HG02852 (cell line): ENCODE measurements around the gene ADCY2.
"Not testable (repeated sequence)": the region's sequence is repeated elsewhere in the genome, so short reads cannot be mapped to it uniquely, and the experiment has no call there.

Experiments used
- ATAC-seq: cut with Tn5 transposase; IDR thresholded peaks from one replicate; pipeline ENCODE4 v1.9.1; 2021; ENCODE audit warnings: mild to moderate bottlenecking, moderate library complexity; ENCODE audit not compliant: unreplicated experiment

The ADCY2 gene

DNA sequence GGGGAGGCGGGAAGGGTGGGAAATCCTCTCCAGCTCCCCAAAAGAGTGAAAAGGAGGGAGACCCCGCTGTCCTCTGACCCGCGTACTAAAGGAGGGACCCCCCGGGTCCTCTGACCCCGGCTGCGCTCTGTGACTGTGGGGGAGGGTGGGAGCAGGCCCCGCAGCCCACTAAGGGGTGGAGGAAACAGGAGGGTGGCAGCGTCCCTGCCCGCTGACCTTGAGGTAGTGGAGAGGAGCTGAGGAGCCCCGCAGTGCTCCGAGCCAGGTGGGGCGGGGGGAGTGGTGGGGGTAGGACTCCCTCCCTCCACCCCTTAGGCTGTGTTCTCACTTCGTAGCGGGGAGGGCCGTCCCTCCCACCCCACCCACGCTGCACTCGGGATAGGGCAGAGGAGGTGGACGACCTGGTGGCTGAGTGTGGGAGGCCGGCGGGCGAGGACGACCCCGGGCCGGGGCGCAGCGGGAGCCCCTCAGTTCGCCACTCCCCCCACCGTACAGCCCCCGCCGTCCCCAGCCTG, 449 bp upstream of the ADCY2 start:
- ATAC-seq, result no peak

DNA sequence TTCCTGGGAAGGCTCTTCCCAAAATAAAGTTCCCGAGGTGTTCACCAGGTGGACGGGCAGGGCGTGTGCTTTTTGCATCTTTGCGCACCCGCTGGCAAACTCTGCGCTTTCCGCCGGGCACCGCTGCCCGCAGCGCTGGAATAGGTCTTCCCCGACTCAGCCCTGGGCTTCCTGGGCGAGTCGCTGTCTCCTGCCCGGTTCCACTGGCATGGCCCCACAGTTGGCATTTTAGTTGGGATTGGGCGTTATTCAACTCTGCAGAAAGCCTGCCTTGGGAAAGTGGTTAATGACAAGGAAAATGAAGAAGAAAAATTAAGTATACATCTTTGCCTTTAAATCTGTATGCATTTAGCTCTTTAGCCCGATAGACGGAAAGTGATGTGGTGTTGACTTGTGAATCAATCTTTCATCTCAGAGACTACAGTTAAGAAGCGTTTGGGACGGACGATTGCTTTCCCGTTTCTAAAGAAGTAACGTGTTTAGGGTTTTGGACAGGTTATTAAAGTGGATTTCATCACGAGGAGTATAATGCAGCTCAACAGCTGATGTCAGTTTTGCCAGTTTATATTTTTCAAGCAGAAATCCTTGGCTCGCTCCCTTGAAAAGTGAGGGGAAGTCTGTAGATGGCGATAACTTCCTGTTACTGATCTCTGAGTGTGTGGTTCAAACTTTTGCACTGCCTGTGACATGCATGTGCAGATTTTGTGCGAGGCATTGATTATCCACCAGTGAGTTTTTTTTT, 946 bp downstream of the ADCY2 start:
- ATAC-seq, result no peak

DNA sequence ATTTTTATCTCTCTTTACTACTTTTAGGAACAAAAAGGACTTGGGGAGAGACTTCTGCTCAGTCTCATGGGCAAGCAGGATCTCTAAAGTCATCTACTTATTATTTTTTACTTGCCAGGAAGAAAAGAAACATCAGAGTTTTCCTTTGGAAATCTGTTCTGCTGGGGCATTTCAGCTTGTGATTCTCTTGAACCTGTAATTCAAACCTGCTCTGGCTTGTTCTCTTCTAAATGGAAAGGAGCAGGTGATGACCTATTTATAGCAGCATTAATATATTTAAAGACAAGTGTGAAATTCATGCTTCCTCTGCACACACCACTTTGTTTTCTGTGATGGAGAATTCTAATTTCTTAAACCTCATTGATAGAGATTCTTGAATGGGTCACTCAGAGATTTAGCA, 2.0 kb downstream of the ADCY2 start:
- ATAC-seq, result no peak

DNA sequence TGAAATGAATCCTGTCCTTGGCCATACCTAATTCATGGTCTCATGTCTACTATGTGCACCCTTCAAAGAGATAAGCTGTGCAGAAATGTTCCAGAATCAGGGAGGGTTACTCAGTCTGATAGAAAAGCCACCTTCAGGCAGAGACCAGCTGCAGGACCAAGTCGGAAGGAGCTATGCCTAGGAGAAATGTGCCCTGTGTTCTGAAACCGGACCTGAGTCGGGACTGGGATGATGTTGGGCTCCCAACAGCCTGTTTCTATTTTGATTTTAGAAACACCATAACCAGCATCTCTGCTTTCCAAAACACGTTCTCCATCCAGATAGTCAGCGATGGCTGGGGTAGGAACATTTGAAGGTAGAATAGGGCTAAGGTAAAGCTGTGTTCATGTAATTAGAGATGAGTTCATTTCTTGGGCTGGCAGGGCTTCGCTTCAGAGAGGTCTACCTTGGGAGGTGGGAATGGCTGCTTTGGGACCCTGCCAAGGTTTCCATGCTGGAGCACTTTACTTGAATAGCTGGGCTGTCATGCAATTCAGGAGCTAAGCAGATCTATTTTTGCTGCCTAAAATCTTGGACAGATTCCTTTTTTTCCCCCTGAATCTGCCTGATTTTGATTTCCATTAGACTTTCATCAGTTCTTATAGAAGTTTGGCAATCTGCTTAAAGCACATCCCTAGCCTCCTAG, 2.8 kb downstream of the ADCY2 start:
- ATAC-seq, result no peak

DNA sequence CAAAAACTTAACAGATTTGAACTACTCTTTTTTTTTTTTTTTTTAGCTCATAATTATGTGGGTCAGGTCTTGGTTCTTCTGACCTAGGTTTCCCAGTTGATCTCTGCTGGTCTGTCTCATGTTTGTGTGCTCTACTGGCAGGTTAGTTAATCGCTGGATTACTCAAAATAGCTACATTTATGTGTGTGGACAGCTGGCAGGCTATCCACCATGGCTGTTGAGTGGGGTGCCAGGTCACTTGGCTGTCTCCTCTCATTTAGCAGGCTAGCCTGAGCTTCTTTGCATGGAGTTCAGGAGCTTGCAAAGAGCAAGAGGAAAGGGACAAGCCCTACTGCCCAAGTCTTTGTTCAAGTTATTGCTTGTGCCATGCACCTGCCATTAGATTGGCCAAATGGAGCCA, 9.3 kb downstream of the ADCY2 start:
- ATAC-seq, result no peak

DNA sequence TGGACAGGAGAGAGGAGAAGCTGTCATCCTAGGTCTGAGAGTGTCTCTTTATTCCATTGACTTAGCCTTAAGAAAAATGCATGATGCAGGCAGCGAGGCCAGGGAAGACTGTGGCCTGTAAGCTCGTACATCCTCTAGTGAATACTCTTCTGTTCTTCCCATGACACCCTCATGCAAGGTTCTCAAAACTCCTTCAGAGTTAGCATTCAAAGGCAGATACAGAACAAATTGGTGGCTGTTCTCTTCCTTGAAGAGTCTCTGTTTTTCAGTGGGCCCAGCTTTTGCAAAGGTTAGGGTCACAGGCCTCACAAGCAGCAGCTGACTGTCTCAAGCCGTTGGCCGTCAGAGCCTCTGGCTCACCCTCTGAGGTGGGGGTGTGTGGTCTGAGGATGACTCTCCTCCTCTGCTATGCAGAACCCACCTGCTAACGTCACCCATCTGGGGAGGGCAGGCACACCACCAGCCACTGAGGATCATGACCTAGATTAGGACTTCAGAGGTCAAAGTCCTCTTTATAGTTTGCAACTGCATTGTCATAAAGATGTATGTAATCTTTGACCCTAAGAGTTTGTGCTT, 15.1 kb downstream of the ADCY2 start:
- no peak for ATAC-seq

DNA sequence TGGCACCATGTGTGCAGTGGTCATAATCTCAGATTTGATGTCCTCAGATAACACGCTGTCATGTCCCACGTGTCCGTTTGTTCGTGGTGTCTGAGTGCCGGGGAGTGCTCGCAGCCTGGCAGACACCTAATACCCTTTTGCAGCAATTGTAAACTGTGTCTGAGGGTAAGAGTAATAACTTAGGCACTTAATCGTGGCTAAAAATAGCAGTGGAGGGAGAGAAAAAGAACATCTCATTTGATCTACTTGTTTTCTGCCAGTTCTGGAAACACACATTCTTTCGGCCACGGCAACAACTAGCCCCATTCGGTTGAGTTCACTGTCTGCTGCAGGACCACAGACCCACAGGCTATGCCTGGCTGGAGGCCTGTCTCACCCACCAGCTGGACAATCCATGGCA, 16.5 kb downstream of the ADCY2 start:
- ATAC-seq, result no peak

DNA sequence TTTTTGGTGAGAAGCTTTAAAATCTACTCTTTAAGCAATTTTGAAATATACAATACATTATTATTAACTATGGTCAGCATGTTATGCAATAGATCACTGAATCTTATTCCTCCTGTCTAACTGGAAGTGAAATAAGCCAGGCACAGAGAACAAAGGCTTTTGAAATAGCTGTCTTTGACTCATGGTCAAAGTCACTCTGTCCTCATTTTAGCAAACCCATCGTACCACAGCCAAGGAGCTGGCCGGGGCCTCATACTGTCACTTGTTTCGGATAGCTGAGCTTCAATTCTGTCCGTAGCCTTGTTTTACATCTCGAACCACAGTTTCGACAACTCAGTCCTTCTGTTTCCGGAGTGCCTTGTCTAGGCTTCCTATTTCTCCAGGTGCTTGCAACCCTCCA, 19.2 kb downstream of the ADCY2 start:
- ATAC-seq, result no peak

DNA sequence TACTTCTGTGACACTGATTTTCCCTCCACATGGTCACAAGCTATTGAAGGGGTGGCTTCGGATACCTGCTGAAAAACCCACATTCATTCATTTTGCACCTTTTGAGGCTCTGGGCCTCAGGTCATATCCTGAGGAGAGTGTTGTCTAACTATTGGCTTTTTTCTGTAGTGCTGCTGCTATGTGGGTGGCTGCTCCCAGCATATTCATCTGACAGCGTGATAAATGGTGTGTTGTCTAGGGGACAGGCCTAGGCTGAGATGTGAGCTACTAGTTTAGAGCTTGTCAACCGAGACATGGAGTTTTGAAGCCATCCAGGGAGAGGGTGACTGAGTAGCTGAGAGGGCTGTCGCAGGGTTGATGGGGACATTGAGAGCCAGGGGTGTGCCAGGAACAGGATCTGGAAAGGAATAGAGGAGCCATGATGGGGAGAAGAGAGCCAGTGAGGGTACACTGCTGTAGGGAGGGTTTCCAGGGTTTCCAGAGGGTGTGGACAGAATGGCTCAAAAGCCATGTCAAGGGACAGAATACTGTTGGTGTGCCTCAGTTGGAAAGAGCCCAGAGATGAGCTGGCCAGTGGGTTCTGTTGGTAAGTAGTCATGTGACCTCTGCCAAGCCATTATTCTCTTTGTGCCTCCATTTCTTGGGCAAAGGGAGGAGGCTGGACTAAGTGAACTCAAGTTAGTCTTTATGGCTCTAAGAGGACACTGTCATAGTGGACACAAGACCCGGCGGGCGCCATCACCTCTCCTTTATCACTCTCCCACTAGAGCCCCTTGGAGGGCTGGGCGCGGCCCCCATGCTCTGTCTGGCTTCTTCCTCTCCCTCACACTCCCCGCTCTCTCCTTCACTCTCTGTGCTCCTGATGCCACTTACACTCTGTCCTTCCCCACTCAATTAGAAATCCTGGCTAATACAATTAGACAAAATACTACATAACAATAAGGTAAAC, 19.9 kb downstream of the ADCY2 start:
- ATAC-seq, result no peak

DNA sequence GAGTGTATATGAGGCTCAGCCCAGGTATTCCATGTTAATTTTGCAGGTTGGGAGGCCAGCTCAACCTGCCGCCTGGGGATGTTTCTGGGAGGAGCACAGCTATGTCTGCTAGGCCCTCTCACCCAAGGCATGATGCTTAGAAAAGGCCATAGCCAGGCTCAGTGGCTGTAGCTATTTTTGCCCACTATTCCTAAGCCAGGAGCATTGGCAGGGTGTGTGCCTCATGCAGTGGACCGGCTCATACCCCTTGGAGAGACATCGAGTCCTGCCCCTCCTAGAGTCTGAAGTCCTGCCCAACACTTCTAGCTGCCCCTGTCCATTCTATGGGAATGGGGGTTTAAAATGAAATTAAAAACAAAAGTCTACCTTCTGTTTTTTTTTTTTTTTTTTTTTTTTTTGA, 22.3 kb downstream of the ADCY2 start:
- ATAC-seq, result no peak

DNA sequence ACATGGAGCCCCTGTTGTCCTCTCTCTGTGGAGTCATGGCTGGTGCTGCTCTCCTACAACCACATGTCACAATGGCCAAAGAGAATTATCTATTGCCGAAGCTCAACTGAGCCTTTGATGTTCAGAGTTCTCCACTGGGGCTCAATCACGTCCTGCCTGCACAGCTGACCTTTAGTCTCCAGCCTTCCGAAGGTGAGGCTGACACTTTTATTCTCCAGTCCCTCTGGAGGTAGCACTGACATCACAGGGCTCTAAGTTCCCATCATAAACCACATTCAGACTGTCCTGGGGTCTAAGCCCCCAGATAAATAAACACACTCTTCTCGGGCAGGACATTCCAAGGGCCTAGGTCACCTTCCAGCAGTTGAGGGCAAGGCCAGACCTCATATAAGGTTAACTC, 23.4 kb downstream of the ADCY2 start:
- no peak for ATAC-seq

DNA sequence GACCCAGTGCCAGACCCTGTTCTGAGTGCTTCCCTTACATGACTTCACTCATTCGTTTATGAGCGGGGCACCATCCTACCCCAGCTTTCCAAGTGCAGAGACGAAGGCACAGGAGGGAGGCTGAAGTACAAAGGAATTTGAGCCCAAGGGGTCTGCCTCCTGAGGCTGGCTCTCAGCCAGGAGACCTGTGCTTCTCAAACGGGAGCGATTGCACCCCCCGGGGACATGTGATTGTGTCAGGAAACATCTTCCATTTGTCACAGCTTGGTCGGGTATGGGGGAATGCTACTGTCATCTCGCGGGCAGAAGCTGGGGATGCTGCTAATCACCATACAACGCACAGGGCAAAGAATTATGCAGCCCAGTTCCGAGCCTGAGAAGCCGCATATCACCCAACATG, 23.9 kb downstream of the ADCY2 start:
- ATAC-seq, result no peak

DNA sequence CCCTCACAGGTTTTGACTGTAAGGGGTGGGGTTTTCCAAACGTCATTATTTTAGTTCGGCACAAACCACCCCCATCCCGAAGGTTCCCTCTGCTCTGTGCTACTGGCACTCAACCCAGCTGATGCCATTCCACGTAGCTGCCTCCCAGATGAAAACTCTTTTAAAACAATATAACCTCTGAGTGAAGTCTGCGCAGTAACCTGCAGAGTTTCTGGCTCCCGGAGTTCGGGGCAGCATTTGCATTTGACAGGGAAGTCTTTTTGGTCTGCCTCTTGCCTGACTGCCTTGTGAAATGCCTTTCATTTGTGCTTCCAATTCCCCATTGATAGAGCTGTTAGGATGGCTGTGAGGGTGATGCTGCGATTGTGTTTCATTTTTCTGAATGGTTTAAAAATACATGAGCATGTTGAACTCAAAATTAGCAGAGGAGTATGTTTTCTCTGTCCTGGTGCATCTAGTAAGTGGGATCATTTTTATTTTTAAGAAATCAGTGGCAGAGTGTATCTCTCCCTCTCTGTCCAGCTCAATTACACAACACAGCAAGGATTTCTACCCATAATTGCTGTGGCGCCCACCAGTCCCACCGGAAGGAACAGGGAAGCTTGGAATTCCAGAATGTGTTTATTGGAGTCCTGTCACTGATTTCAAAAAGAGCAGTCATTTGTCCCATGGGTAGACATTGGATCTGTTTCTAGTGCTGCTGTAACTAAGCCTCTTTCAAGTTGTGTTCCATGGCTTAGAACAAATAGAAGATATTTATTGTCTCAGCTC, 24.8 kb downstream of the ADCY2 start:
- ATAC-seq, result no peak

DNA sequence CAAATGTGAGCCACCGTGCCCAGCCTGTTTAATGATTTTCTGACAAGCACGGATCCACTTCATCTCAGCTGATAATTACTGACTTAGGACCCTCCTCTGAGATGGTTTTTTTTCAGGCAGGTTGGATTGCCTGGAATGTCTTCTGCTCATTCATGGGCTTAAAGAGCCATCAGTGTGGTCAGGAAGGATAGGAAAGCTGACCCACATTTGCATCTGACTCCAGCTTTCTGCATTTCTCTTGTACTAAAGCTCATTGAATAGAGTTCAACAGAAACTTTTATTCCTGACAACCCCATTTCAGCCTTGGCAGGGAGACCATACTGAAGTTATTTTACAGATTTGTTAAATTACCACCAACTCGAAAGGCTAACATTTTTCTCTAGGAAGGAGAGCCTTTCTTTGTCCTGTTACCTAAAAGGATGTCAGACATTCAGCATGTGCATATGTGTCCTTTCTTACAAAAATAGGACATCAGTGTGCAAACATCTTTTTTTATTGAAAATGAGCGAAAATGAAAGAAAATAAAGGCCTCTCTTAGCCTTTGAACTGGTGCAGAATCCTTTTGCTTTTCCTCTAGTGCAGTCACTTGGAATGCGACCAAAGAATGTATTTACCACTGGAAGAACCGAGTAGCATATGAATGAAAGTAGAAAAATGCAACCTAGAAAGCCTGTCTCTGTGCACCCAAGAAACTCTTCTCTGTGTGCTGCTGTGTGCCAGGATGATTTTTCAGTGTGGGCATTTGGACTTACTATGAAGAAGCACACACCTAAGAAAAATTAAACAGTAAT, 26.6 kb downstream of the ADCY2 start:
- no peak for ATAC-seq

DNA sequence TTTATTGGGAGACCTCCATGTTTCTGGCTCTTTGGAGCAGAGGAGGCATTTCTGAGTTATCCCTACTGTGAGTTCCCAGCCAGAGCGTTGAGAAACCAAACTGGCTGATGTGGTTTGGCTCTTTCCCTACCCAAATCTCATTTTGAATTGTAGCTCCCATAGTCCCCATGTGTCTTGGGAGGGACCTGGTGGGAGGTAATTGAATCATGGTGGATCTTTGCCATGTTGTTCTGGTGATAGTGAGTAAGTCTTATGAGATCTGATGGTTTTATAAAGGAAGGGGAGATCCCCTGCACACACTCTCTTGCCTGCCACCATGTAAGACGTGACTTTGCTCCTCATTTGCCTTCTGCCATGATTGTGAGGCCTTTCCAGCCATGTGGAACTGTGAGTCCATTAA, 27.3 kb downstream of the ADCY2 start:
- ATAC-seq, result not testable (repeated sequence)

DNA sequence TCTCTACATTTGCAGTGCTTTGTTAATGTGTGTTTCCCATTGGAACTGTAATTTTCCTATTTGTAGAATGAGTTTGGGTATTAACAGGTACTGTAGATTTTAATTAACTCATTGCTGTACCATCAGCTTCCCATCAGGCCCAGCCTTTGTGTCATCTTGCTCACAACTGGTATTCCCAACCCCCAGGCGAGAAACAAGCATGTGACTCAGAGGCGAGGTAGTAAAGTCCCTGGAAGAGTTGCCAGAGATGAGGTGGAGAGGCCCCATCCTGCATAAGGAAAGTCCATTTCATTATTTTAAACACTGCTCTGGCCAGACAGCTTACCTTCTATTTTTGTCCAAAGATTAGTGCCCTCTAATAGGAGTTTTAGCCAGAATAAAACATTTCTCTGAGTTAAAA, 29.9 kb downstream of the ADCY2 start:
- no peak for ATAC-seq

DNA sequence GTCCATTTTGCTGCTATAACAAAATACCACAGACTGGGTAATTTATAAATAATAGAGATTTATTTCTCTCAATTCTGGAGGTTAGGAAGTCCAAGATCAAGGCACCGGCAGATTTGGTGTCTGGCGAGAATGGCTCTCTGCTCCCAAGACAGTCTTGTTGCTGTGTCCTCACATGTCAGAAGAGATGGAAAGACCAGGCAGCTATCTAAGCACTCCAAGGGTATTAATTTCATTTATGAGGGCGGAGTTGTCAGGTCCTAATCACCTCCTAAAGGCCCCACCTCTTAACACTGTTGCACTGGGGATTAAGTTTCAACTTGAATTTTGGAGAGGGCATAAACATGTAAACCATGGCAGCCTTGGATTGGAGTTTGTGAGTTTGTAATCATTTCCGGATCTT, 30.3 kb downstream of the ADCY2 start:
- no peak for ATAC-seq

DNA sequence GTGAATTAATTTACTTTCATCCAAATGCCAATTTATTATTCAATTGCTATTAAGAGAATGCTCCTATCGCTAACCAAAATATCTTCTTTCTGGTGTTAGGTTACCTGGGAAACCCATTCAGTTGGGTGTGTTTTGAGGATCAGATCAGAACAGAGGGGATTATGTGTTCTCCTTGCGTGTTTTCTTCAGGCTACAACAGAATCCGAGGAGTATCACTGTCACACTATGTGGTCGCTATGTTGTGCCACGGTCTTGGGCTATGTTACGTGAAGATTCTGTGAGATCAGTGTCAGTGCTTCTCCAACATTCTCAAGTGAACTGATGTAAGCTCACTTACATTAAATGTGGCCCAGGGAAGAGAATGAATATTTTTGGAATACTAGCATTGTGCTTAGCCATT, 39.0 kb downstream of the ADCY2 start:
- ATAC-seq, result no peak

DNA sequence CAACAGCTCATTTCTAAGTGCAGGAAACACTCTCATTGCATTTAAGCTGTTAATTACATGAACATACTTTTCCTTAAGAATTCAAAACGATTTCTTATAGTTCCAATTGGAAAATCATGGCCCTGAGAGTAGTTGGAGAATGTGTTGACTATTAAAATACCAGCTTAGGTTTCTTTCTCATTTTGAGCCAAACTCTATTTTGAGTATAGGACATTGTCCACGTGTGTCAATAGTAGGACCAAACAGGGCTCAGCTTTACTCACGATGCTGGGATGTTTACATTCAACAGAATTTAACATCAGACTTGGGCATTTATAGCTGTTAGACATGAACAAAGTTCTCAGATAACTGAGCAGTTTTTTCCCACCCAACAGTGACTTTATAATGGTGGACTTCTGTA, 39.6 kb downstream of the ADCY2 start:
- ATAC-seq, result no peak

DNA sequence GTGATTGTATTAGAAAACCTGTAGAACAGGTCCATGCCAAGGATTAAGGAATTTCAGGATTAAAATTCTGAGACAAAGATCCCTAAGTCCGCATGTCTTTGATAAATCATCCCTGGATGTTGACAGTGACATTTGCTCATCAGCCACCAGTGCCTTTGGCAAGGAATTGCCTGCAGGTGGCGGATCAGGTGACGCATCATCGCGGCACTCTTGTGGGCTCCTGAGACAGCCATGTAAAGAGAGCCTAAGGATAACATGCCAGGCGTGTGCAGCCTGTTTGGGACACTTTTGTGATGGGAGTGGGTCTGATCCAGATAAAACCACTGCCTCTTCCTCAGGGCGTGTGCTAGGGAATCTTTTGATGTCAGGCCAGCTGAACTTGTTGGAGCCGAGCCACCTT, 40.6 kb downstream of the ADCY2 start:
- no peak for ATAC-seq
